Neural cell (in vitro differentiated cells): Measurements from ENCODE around the gene PLEKHA8. TPM values are rescaled to one million over a fixed set of nuclear protein-coding genes. Genes with fewer than 3 reads are reported as not detected.

ENCODE experiments used
- H2AFZ ChIP-seq: fragments of 200-600, 300-800 bp; sonication (generic), shearing (Covaris generic); 2 replicates; pipeline ENCODE4 v1.6.0; 2014; ENCODE audit warnings: low read depth, mild to moderate bottlenecking, antibody characterized with exemption, low read length, moderate library complexity
- H3F3A ChIP-seq: fragments of 200-600 bp; shearing (Covaris generic); 2 replicates; pipeline ENCODE4 v1.6.1; 2016; ENCODE audit warnings: mild to moderate bottlenecking, moderate library complexity, mixed read lengths, antibody characterized with exemption, low read length; ENCODE audit not compliant: insufficient read depth, poor library complexity, severe bottlenecking
- H3K27ac ChIP-seq: fragments of 200-600, 300-800 bp; sonication (generic), shearing (Covaris generic); 2 replicates; pipeline ENCODE4 v1.5.1; 2014; ENCODE audit warnings: mild to moderate bottlenecking, low read length, moderate library complexity
- H3K27me3 ChIP-seq: fragments of 300-800, 200-600 bp; sonication (generic), shearing (Covaris generic); 2 replicates; pipeline ENCODE4 v1.6.0; 2014; ENCODE audit warnings: mild to moderate bottlenecking, low read depth, low read length, moderate library complexity; ENCODE audit not compliant: insufficient read depth
- H3K36me3 ChIP-seq: fragments of 300-800, 200-600 bp; sonication (generic), shearing (Covaris generic); 2 replicates; pipeline ENCODE4 v1.5.1; 2014; ENCODE audit warnings: mild to moderate bottlenecking, antibody characterized with exemption, low read length, moderate library complexity; ENCODE audit not compliant: insufficient read depth
- H3K4me2 ChIP-seq: fragments of 300-800, 200-600 bp; sonication (generic), shearing (Covaris generic); 2 replicates; pipeline ENCODE4 v1.6.0; 2014; ENCODE audit warnings: mild to moderate bottlenecking, low read length
- H3K4me3 ChIP-seq: fragments of 300-800, 200-600 bp; sonication (generic), shearing (Covaris generic); 2 replicates; pipeline ENCODE4 v1.5.1; 2014; ENCODE audit warnings: mild to moderate bottlenecking, low read length, moderate library complexity
- H3K79me2 ChIP-seq: fragments of 200-600 bp; shearing (Covaris generic); replicated peaks from 2 replicates; pipeline ENCODE4 v1.6.0; 2014; ENCODE audit warnings: mild to moderate bottlenecking, low read length, moderate library complexity; ENCODE audit not compliant: insufficient read depth
- H3K9ac ChIP-seq: fragments of 300-800, 200-600 bp; sonication (generic), shearing (Covaris generic); 2 replicates; pipeline ENCODE4 v1.6.1; 2016; ENCODE audit warnings: mild to moderate bottlenecking, low read length, mixed read lengths
- H3K9me2 ChIP-seq: fragments of 200-600 bp; shearing (Covaris generic); 2 replicates; pipeline ENCODE4 v1.6.1; 2016; ENCODE audit warnings: mild to moderate bottlenecking, low read length, mixed read lengths; ENCODE audit not compliant: insufficient read depth
- H3K9me3 ChIP-seq: fragments of 200-600, 300-800 bp; sonication (generic), shearing (Covaris generic); 2 replicates; pipeline ENCODE4 v1.6.1; 2016; ENCODE audit warnings: mild to moderate bottlenecking, mixed run types, low read length, moderate library complexity, mixed read lengths
- H4K20me1 ChIP-seq: fragments of 200-600 bp; shearing (Covaris generic); 2 replicates; pipeline ENCODE4 v1.6.1; 2016; ENCODE audit warnings: mild to moderate bottlenecking, mixed run types; ENCODE audit not compliant: insufficient read depth
- EP300 ChIP-seq: fragments of 450-650 bp; conservative IDR thresholded peaks from 2 replicates; pipeline ENCODE4 v1.6.1; 2014; ENCODE audit warnings: antibody characterized with exemption, mild to moderate bottlenecking, moderate library complexity; ENCODE audit not compliant: poor library complexity, severe bottlenecking
- EZH2 ChIP-seq: fragments of 200-600, 300-800 bp; shearing (Covaris generic), sonication (generic); IDR thresholded peaks from 2 replicates; pipeline ENCODE4 v1.6.1; 2014; ENCODE audit warnings: antibody characterized with exemption, low read length, borderline replicate concordance, mild to moderate bottlenecking; ENCODE audit not compliant: insufficient read depth, poor library complexity, severe bottlenecking
- MXI1 ChIP-seq: fragments of 450-650 bp; conservative IDR thresholded peaks from 2 replicates; pipeline ENCODE4 v1.6.1; 2014; ENCODE audit warnings: antibody characterized with exemption, mild to moderate bottlenecking; ENCODE audit not compliant: poor library complexity, severe bottlenecking
- POLR2AphosphoS5 ChIP-seq: IDR thresholded peaks from 2 replicates; pipeline ENCODE4 v1.6.1; 2012
- RAD21 ChIP-seq: fragments of 450-650 bp; conservative IDR thresholded peaks from 2 replicates; pipeline ENCODE4 v1.6.1; 2014; ENCODE audit warnings: antibody characterized with exemption, mild to moderate bottlenecking, moderate library complexity
- REST ChIP-seq: IDR thresholded peaks from 2 replicates; pipeline ENCODE4 v1.6.1; 2012; ENCODE audit warnings: borderline replicate concordance
- SMC3 ChIP-seq: fragments of 450-650 bp; conservative IDR thresholded peaks from 2 replicates; pipeline ENCODE4 v1.6.1; 2014; ENCODE audit warnings: antibody characterized with exemption, mild to moderate bottlenecking, moderate library complexity; ENCODE audit not compliant: poor library complexity
- TAF1 ChIP-seq: IDR thresholded peaks from 2 replicates; pipeline ENCODE4 v1.6.1; 2012; ENCODE audit warnings: low read depth
- polyA plus RNA-seq: library from polyadenylated mRNA; depleted of rRNA; stranded (reverse); fragments of >200 nt; gene quantifications from 2 replicates; pipeline ENCODE4 v1.2.3, GENCODE V29; 2014
- TF ChIP-seq, protein P1 (sequence below): fragments of 450-650 bp; IDR thresholded peaks from 2 replicates; pipeline ENCODE4 v1.5.1; 2014; ENCODE audit warnings: antibody characterized with exemption, mild to moderate bottlenecking, moderate library complexity; ENCODE audit not compliant: poor library complexity, severe bottlenecking

PLEKHA8 gene
- polyA plus RNA-seq, 1 donor from 2014 or later: 43.1 TPM

GRCh38 chr7:30177965-30178364 lies 149.8 kb downstream of the PLEKHA8 start:
- Histone ChIP-seq H3K4me2 (no peak overlapping the region), H3K9ac (no peak overlapping the region), H2AFZ (no peak overlapping the region), H3K9me2 (no peaks in the 10 kb centered on the region), H3K79me2 (no peaks in the 10 kb centered on the region), H3K27ac (no peak overlapping the region), H3K4me3 (no peak overlapping the region), H3K27me3 (no peaks in the 10 kb centered on the region), H3K36me3 (no peaks in the 10 kb centered on the region), H3F3A (no peaks in the 10 kb centered on the region), H4K20me1 (no peaks in the 10 kb centered on the region), H3K9me3 (no peaks in the 10 kb centered on the region)
- TF ChIP-seq, protein P1, sequence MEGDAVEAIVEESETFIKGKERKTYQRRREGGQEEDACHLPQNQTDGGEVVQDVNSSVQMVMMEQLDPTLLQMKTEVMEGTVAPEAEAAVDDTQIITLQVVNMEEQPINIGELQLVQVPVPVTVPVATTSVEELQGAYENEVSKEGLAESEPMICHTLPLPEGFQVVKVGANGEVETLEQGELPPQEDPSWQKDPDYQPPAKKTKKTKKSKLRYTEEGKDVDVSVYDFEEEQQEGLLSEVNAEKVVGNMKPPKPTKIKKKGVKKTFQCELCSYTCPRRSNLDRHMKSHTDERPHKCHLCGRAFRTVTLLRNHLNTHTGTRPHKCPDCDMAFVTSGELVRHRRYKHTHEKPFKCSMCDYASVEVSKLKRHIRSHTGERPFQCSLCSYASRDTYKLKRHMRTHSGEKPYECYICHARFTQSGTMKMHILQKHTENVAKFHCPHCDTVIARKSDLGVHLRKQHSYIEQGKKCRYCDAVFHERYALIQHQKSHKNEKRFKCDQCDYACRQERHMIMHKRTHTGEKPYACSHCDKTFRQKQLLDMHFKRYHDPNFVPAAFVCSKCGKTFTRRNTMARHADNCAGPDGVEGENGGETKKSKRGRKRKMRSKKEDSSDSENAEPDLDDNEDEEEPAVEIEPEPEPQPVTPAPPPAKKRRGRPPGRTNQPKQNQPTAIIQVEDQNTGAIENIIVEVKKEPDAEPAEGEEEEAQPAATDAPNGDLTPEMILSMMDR: no peak
- TF ChIP-seq TAF1: no peak
- no peak for TF ChIP-seq SMC3
- no peak for TF ChIP-seq RAD21
- TF ChIP-seq REST: no peak
- TF ChIP-seq MXI1: no peak
- no peak for TF ChIP-seq POLR2AphosphoS5
- TF ChIP-seq EZH2: no peak
- TF ChIP-seq EP300: no peak

DNA sequence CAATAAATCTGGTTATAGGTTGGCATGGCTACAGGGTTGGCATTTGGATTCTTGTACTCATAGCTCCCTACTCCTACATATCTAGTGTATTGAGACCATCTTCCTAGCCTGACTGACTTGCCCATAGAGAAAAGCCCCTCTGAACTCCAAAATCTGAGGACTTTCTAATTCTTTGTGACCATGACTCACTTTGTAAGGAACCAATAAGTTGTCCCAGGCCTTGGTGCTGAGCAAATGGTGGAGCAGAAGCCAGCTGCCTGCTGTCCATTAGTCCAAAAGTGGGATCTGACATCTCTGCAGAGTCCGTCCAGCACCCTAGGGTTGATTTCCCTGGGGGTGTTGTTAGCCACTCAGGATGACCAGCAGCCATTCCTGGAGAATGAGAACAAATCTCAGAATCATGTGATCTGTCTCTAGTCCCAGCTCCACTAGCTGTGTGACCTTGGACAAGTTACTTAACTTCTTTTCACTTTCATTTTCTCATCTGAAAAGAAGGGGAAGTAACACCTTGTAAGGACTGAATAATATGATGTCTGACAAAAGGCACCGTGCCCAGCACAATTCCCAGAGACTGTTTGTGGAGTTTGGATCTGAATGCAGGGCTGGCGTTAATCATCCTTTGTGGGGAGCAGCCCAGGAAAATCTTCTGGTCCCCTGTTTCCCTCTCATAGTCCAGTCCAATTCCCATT lies 150.7 kb downstream of the PLEKHA8 start:
- Histone ChIP-seq H3K9me3 (no peaks in the 10 kb centered on the region), H3K4me3 (no peak overlapping the region), H3K36me3 (no peaks in the 10 kb centered on the region), H3K4me2 (no peak overlapping the region), H3K9me2 (no peaks in the 10 kb centered on the region), H3F3A (no peaks in the 10 kb centered on the region), H3K27ac (no peak overlapping the region), H3K79me2 (no peaks in the 10 kb centered on the region), H2AFZ (no peak overlapping the region), H3K9ac (no peak overlapping the region), H4K20me1 (no peaks in the 10 kb centered on the region), H3K27me3 (no peaks in the 10 kb centered on the region)
- no peak for TF ChIP-seq RAD21
- no peak for TF ChIP-seq EP300
- no peak for TF ChIP-seq TAF1
- TF ChIP-seq SMC3: no peak
- TF ChIP-seq, protein P1: no peak
- no peak for TF ChIP-seq REST
- no peak for TF ChIP-seq EZH2
- no peak for TF ChIP-seq POLR2AphosphoS5
- no peak for TF ChIP-seq MXI1
